ENCODE measurements around the gene CACNB4.
A peak's percentile ranks its signal among the peaks of the same experiment; 100 is the strongest.

The CACNB4 gene

DNA sequence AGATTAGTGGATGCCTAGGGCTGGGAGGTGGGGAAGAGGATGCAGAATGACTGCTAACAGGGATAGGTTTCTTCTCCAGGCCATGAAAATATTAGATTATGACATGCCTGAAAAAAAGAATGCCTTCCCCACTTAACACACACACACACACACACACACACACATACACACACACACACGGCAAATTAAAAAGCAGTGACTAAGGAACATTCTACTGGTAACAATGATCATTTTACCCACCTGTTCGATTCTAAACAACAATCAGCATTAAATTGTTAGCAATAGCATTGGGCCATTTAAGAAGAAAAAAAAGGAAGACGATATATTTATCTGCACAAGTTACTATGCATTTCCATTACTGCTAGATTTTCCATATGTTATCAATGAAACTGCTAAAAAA is 10.8 kb downstream of the CACNB4 start:
- DNase-seq: no peak

DNA sequence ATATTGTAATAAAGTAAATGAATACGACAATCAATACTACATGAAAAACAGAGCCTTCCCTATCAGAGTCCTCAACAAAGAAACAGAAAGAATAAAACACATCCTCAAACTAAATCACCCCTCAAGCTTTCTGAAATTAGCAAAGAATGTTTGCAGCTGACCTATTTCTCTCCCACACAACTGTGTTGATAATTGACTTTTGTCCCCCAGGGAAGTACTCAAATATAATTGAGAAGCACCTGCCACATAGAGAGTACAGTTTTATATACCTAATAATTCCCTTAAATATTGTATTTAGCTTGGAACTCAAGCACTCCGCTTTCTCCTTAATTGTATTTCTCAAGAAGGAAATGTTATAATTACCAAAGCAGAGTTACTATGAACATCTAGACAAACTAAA is 12.6 kb downstream of the CACNB4 start:
- peak; percentile 1 for DNase-seq

DNA sequence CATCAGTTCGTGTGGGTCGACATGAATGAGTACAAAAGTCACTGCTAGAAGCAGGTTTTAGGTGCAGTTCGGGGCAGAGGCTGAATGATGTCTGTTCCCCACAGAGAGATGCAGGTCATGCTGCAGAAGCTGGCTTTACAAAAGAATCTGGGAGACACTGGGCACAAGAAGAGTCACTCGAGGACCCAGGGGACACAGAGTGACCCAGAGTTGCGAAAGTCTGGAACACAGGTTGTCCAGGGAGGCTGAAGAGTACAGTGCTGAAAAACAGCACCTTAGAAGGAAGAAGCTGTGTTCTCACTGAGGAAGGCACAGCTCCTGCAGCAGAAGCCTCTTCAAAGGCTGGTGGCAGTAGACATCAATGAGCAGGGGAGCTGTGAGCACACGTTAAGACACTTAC is 14.8 kb downstream of the CACNB4 start:
- DNase-seq: no peak

DNA sequence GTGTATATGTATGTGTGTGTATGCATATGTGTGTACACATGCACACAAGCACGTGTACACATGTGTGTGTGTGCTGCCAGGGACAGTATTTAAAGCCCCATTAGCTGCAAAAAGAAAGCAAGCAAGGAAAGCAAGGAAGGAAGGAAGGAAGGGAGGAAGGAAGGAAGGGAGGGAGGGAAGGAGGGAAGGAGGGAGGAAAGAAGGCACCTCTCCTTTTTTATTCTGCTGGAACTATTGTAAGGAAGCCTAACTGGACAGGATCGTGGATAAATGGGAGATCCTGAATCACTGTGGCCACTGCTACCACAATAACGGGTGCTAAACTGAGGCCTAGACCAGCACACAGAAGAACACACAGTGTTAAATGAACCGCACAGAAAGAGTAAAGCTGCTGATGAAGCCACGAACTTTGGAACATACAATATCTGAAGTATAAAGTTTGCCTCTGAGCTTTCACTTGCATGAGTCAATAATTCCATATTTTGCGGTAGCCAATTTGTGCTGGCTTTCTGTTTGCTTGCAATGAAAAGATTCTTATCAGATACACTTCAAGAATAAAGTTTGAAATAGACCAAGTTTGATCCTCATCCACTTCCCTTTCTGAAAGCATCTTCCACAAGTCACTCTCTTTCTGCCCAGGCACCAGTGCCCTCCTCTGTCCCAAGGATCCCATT is 15.5 kb downstream of the CACNB4 start:
- no peak for DNase-seq

DNA sequence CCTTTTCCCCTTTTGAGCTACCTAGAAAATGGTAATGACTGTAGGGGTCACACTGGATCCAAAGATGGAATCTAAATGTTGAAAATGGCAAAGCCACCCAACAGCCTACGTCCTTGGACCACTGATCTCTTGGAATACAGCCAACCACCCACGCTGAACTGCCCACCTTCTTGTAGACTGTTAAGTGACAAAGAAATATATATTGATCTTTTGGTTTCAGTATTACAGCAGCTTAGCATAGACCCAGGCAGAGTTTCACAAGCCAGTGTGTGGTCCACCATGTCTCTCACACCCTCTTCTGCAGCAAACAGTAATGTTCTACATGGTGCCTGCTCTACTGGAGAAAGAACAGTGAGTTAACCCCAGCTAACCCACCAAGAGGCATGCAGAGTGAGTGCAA is 20.2 kb downstream of the CACNB4 start:
- no peak for DNase-seq

DNA sequence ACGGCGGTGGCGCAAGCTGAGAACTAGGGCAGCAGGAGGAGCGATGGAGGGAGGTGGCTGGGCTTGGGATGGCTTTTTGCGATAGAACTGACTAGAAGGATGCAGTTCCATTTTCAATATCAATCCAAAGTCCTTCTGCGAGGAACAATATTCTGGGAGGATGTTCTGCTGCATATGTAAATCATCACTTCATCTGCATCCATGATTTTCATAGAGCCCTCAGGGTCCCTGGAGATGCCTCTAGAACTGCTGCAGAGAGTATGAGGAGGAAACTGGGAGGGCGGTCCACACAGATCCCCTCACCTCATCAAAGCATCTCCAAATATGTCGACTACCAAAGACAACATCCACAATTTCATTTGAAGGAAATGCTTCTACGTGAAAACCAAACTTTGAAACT is 20.8 kb downstream of the CACNB4 start:
- DNase-seq: no peak

DNA sequence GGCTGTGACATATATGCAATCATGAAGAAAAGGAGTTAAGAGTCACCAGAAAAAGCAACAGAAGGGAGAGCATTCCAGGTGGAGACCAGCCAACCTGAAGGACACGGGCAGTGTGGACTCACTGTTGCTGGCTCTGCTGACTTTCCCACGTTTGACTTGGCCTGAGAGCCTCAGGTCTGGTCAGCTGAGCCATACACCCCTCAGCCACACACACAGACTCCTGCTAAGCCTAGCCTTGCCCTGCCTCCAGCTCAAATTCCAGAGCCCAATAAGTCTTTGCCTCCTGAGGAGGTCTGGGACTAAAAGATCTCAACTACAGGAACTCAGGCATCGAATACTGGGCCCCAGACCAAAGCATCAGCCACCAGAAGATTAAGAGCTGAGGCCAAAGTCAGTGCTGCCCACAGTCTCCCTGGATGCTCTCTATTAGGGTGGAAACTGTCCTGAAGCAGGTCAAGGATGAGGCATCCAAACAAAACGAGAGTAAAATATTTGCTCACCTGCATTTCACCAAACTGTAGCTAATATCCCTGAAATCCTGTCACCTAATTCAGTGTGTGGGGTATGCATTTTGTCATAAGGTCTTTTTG is 23.3 kb downstream of the CACNB4 start:
- no peak for DNase-seq

DNA sequence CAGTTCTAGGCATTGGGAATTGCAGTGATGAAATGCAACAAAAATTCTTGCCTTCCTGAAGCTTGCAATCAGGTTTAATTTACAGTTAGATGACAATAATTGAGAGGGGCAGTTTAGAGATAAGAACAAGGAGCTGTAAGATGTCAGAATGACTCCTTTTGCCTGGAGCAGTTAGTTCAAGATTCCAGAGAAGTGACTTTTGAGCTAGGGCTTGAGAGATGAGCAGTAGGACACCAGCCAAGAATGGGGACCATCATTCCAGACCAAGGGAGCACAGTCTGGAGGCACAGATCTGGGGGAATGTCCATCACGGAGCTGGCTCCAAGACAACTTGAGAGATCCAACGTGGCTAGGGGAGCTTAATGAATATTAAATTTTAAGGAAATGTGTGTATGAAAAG is 26.8 kb downstream of the CACNB4 start:
- DNase-seq: no peak

DNA sequence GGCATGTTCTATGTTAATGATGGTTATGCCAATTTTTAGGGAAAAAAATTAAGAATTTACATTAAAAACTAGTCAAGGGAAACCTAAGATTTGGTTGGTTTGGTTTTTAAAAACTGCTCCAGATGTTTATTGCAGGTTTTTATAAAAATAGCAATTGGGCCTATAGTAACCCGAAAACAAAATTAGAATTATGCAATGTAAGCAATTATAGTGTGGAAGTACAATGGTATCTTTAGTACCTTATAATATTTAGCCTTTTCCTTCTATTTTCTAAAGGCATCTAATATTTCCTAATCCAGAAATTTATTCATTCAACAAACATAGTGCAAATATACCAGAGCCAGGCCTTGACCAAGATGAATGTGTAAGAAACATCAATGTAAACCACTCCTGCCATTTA is 27.3 kb downstream of the CACNB4 start:
- DNase-seq: no peak

DNA sequence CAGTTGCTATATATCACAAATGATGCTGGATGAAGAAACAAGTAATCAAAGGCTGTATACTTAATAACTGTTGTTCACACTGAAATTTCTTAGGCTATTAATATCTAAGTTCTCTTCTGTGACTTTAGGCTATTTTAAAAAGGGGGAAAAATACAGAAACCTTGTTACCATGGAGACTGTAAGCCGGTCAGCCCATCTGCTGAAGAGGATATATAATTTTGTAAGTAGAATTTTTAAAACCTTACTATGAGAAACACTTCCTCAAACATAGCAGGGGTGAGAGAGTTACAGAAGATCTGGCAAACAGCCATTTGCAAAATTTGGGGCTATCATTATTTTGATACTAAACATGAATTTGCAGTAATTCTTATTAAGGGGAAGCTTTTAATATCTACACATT is 27.8 kb downstream of the CACNB4 start:
- no peak for DNase-seq

DNA sequence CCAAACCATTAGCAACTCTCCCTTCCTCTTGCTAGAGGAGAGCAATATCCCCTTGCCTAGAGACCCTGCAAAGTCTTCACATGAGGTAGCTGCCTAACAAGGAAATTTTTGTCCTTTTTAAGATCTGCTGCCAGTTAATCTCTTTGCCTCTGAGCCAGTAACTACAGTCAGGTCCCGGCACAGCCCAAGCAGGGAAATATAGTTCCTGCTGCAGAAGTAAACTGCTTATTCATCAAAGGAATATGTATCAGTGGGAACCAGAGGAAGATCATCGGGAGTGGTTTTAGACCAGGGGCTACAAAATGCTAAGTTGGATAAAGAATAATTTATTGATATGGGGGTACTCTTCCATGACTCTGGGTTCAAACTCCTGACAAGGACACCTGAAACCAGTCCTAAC is 30.6 kb downstream of the CACNB4 start:
- no peak for DNase-seq

DNA sequence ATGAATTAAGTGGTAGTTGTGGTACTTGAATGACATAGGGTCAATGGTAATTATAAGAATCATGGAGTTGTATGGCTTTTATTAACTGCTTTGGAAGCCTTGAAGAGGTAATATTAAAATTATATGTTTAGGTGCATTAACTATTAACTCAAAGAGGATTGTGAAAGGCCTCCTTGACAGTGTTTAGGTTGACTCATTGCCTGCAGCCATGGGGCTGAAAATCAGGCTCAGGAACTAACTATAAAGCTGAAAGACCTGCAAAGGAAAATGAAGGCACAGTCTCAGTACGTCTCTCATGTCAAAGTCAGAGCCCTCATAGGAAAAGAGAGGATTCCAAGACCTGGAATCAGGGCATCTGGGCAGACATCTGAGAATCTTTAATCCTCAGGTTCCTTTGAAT is 31.0 kb downstream of the CACNB4 start:
- no peak for DNase-seq

DNA sequence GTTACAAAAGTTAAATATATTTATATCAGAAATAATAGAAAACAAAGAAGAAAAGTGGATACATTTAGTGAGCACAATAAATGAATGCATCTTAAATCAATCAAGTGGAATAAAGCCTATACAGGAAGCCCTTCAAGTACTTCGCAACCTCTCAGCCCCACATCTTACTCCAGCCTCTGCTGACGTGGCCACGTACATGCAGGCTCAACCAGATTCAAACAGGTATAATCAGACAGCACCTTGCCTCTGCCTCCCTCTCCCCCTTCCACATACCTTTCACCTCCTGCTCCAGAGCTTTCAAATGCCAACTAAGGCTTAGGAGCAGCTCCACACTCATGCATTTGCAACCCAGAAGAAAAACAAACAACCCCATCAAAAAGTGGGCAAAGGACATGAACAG is 32.9 kb downstream of the CACNB4 start:
- DNase-seq: no peak

DNA sequence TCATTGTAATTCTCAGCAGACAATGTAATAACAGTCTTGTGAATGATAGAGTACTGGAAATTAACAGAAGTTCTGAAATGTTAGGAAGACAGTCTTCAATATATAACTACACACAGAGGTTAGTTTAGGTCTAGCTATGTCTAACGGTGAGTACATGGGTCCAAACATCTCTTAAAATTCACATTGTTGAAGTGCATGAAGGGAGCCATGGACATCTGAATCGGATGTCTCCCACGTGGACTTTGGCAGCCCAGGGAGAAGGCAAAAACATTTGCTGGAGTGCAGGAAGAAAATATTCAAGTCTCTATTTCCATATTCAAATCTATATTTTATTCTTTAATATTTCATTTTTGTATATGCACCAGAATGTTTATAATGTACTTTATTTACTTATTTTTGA is 34.8 kb downstream of the CACNB4 start:
- no peak for DNase-seq

DNA sequence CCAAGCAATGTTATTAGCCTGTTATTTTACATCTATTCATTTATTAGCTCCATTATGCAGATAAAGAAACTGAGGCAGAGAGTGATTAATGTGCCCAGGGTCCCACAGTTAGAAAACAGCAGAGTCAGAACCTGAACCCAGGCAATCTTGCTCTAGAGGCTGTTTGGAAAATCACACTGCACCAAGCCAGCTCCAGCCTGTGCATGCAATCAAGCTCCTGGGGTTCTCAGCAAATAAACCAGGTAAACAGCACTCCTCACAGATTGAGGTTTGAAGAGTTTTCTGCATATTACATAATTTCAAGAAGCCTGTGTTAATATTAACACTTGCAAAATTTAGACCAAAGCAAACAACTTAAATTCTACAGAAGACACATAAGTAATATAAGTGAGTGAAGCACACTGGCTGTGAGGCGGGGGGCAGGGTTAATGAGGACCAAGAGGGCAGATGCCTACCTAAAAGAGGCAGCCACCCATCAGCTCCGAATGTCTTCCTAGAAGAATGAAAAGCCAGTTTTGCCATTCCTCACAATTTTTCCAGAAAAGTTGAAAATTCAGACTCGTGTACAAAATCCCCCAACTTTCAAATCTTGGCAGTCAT is 35.4 kb downstream of the CACNB4 start:
- DNase-seq: peak; percentile 0

DNA sequence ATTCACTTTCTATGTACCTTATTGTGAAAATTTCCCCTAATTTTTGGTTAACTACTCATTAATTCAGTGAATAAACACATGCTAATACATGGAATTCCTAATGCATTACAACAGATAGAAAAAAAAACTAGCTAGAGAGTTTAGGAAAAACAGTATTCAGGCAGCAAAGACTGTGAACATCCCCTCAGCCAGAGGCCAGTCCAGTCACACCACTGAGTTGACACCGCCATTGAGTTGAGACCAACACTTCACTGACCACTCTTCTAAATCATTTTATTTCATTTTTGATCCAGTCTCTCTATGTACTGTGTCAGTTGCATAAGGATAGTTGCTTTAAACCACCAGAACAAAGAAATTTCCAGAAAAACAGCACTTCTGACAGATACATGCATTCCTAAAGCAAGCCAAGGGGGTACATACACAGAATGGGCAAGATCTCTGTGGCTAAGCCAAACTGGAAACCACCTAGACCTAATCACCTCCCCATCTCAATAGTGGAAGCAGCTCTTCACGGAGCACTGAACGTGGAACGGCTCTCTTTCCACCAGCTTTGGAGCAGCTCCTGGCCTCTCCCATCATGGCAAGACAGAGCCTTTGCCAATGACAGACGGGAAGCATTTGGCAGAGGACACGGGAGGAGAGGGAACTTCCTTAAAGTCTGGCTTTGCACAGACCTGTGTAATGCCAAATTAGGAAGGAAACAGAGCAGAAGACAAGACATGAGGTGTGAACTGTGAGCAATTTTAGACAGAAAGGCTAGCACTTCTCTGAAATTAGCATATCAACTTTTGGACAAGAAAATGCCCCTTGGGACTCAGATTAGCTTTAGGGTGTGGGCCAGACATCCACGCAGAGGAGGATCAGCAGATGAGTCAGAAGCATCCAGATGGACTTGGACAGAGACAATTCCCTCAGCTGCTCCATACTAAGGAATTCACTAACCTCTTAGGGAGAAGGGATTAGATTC is 36.4 kb downstream of the CACNB4 start:
- DNase-seq: no peak

DNA sequence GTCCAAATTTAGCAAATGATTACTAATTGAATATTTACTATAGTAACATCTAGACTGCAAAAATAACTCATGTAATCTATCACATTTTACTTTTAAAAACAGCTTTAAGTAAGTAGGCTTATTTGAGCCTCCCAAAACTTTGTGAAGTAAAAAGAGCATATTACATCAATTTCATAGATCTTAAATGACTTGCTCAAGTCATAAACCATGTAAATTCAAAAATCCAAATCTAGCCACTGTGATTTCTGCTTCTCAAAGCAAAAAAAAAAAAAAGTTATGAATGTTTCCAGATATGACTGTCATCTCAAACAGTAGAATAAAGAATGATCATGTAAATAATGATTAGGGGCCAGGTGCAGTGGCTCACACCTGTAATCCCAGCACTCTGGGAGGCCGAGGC is 37.5 kb downstream of the CACNB4 start:
- DNase-seq: no peak

DNA sequence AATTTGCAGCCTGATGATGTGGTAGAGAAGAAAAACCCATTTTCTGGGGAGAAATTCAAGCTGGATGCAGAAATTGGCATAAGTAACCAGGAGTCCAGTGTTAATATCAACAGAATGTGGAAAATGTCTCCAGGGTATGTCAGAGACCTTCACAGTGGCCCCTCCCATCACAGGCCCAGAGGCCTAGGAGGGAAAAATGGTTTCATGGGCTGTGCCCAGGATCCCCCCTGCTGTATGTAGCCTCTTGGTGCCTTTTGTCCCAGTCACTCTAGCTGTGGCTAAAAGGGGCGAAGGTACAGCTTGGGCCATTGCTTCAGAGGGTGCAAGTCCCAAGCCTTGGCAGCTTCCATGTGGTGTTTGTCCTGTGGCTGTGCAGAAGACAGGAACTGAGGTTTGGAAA is 40.2 kb downstream of the CACNB4 start:
- DNase-seq: no peak

DNA sequence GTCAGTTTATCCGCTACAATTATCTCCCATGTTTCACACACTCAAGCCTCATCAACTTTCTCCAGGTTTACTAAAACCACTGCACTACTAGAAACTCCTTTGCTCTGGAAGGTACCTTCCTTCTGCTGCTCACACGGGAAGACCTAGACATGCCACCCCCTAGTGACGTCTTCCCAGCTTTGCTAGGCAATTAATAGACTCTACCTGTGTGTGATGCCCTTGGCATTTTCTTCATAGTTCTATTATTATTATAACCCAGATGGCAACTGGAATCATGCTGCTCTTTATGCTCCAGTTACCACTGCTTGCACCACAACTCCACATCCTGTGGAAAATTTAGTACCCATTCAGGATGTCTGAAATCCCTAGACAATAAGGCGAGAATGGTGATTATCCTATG is 42.4 kb downstream of the CACNB4 start:
- DNase-seq: no peak

DNA sequence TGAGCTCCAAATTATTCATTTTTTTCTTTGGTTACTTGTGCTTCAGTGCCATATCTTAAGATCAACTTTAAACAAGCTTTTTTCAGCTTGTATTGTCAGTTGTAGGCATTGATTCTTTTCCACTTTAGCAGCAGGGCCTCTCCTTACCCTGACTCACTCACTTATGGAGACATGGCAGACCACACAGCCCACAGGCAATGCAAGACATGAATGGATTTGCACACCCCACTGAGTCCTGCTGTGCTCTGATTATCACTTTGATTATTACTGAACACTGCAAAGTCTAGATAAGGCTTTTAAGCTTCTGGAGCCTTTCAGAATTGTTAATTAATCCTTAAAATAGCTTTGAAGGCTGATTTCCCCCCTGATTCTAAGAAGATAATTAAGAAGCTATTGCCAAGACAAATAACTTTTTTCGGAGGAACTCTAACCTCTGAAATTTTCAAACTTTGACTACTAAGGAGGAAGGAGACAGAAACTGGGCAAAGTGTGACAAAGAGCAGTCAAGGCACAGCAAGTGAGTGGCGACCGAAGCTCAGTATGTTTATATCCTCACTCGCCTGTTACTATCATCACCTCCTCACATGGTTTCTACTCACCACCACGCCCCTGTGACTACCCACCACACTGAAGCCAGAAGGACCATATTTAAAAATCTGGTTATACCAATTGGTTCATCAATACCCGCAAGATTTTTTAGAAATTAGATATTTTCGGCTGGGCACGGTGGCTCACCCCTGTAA is 43.3 kb downstream of the CACNB4 start:
- peak; percentile 1 for DNase-seq

DNA sequence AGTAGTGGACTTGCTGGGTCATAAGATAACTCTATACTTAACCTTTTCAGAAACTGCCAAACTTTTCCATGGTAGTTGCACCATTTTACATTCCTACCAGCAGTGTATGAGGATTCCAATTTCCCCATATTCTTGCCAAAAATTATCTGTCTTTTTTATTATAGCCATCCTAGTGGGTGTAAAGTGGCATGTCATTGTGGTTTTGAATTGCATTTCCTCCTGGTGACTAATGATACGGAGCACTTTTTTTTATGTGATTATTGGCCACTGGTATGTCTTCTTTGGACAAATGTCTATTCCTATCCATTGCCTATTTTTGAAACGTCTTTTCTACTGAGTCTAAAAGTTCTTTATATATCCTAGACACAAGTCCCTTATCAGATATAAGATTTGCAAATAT is 44.3 kb downstream of the CACNB4 start:
- no peak for DNase-seq

DNA sequence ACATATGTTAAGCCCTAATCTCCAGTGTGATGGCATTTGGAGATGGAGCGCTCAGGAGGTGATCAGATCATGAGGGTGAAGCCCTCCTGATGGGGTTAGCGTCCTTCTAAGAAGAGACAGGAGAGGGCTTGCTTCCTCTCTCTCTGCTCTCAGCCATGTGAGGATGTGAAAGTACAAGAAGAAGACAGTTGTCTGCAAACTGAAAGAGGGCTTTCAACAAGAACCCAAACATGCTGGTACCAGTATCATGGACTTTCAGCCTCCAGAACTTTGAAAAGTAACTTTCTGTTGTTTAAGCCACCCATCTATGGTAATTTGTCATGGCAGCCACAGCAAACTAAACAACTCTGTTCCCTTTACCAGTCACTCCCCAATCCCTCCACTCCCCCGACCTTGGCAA is 47.4 kb downstream of the CACNB4 start:
- no peak for DNase-seq

DNA sequence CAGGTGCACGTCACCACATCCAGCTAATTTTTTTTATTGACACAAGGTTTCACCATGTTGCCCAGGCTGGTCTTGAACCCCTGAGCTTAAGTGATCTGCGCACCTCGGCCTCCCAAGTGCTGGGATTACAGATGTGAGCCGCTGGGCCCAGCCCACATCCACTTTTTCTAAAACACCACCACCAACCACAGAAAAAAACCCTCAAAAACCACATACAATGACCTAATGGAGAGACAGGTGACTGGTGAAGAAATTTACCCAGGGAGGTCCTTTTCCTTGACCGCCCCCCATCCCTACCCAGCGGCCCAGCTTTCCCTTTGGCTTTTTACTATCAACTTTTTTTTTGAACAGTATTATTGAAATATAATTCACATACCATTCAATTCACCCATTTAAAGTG is 47.9 kb downstream of the CACNB4 start:
- DNase-seq: no peak

All from NCI-H69 (cell line).